ENCODE data around the gene KMT2E.
"Not testable (repeated sequence)": the region's sequence is repeated elsewhere in the genome, so short reads cannot be mapped to it uniquely, and the experiment has no call there.

The KMT2E gene

DNA sequence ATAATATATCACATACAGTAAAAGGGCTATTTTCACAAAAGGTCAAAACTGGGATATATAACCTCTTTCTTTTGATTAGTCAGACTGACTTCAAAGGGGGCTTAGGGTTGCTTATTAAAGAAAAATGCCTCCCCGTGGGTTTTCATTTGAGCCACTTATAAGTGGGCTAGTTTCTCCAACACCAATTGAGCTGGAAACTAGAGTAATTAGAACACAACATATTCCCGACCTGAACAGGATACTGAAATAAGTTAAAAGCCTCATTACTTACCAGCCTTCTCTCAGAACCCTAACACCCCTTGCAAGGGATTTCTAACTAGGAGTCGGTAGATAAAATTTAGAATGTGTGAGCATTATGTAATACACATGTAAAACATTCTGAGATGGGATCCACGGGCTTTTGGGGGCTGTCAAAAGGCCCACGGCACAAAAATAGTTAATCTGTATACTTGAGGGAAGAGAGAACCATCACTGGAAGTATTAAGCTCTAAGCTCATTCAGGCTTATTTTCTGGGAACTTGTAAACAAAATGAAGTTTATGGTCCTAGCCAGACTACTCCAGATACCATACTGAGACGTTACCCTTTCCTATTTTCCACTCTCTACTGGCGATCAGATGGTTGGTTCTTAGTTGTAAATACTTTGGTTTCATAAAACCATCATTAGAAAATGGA is 29.3 kb upstream of the KMT2E start:
- Histone ChIP-seq H3K9me3 (no peaks in the 10 kb centered on the region), H3K36me3 (no peaks in the 10 kb centered on the region), H3K4me1 (ENCODE audit: control insufficient read depth in 1 of 2, insufficient read depth in 1 of 2, low read depth in 1 of 2, low read length in 1 of 2) (peaks cover 35 to 43% of the 10 kb centered on the region in 2 experiments), H3K27me3 (no peaks in the 10 kb centered on the region), H3K4me3 (ENCODE audit: low read depth in 1 of 2, low read length in 1 of 2) (peak overlapping the region; percentile 83 to 85), H3K27ac (peak overlapping the region; percentile 93)
- TF ChIP-seq, protein P1, sequence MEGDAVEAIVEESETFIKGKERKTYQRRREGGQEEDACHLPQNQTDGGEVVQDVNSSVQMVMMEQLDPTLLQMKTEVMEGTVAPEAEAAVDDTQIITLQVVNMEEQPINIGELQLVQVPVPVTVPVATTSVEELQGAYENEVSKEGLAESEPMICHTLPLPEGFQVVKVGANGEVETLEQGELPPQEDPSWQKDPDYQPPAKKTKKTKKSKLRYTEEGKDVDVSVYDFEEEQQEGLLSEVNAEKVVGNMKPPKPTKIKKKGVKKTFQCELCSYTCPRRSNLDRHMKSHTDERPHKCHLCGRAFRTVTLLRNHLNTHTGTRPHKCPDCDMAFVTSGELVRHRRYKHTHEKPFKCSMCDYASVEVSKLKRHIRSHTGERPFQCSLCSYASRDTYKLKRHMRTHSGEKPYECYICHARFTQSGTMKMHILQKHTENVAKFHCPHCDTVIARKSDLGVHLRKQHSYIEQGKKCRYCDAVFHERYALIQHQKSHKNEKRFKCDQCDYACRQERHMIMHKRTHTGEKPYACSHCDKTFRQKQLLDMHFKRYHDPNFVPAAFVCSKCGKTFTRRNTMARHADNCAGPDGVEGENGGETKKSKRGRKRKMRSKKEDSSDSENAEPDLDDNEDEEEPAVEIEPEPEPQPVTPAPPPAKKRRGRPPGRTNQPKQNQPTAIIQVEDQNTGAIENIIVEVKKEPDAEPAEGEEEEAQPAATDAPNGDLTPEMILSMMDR (IDR thresholded peaks at IDR 0.05) = no peak

DNA sequence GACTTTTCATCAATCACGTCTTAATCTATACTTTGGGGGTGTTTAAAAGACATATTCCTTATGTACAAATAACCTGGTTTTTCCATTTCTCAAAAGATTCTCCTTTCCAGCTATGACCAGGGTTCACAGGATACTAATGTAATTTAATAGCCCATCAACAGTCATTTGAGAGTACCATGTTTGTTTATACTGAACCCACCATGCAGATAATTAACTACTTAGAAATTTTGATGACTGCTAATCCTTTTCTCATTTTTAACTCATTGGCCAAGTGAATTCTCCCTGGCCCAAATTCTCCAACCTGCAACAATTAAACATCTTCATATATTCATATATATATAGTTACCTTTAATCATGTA is 28.8 kb upstream of the KMT2E start:
- H3K27ac ChIP-seq = peak overlapping the region; percentile 93
- H3K9me3 ChIP-seq = no peaks in the 10 kb centered on the region
- H3K4me1 ChIP-seq (ENCODE audit: control insufficient read depth in 1 of 2, insufficient read depth in 1 of 2, low read depth in 1 of 2, low read length in 1 of 2) = peaks cover 35 to 43% of the 10 kb centered on the region in 2 experiments
- H3K4me3 ChIP-seq (ENCODE audit: low read depth in 1 of 2, low read length in 1 of 2) = no peak overlapping the region
- TF ChIP-seq, protein P1 (IDR thresholded peaks at IDR 0.05) = no peak
- H3K27me3 ChIP-seq = no peaks in the 10 kb centered on the region
- no peaks in the 10 kb centered on the region for H3K36me3 ChIP-seq

DNA sequence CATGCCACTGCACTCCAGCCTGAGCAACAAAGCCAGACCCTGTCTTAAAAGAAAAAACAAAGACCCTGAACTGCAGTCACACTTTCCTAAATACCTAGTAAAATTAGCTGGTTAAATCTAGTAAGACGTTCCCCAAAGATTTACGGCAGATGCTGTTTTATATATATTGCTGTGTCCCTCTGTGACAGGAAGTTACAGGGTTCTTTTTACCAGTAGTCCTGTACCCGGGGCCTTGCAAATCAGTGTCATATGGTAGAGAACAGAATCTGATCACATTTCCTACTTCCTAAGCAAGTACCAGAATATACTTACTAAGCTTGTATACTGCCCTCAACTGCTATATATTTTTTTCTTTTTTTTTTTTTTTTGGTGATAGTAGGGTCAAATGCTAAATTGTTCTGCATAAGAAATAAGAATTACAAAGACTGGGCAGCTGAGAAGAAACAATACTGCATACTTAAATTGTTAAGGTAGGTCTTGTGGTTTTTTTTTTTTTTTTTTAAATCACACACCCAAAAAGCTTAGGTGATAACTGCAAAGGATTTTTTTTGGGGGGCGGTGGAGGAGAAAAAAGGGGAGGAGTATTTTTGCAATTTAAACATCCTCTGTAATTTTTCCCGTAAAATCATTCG is 27.3 kb upstream of the KMT2E start:
- TF ChIP-seq, protein P1 (IDR thresholded peaks at IDR 0.05) = no peak
- H3K4me1 ChIP-seq (ENCODE audit: control insufficient read depth in 1 of 2, insufficient read depth in 1 of 2, low read depth in 1 of 2, low read length in 1 of 2) = peaks cover 30 to 36% of the 10 kb centered on the region in 2 experiments
- no peaks in the 10 kb centered on the region for H3K27me3 ChIP-seq
- no peaks in the 10 kb centered on the region for H3K9me3 ChIP-seq
- H3K4me3 ChIP-seq (ENCODE audit: low read depth in 1 of 2, low read length in 1 of 2) = no peak overlapping the region
- H3K27ac ChIP-seq = peak overlapping the region; percentile 40
- H3K36me3 ChIP-seq = peaks cover 8% of the 10 kb centered on the region

DNA sequence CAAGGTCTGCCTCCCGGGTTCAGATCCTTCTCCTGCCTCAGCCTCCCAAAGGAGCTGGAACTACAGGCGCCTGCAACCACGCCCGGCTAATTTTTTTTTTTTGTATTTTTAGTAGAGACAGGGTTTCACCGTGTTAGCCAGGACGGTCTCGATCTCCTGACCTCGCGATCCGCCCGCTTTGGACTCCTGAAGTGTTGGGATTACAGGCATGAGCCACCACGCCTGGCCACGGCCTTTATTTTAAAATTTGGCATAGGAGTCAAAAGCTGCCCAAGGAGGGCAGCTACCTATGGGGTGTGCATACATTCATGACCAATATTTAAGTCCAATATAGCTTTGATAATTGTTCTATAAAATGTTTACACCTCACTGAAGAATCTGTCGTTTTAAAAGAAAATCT is 26.6 kb upstream of the KMT2E start:
- not testable (repeated sequence) for H3K36me3 ChIP-seq; H3K9me3 ChIP-seq; H3K27me3 ChIP-seq; H3K4me3 ChIP-seq (ENCODE audit: low read depth in 1 of 2, low read length in 1 of 2); H3K27ac ChIP-seq
- H3K4me1 ChIP-seq (ENCODE audit: control insufficient read depth in 1 of 2, insufficient read depth in 1 of 2, low read depth in 1 of 2, low read length in 1 of 2) = peaks cover 27 to 29% of the 10 kb centered on the region in 2 experiments

DNA sequence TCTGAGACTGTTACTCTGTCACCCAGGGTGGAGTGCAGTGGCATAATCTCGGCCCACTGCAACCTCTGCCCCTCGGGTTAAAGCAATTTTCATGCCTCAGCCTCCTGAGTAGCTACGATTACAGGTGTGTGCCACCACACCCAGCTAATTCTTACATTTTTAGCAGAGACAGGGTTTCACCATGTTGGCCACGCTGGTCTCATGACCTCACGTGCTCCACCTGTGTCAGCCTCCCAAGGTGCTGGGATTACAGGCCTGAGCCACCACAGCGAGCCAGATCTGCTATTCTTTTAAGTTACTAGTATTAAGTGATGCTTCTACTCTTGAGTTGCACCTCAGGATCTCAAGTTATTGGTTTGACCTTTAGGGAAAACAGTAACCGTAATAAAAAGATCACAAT is 23.0 kb upstream of the KMT2E start:
- Histone ChIP-seq H3K36me3 (peaks cover 8% of the 10 kb centered on the region), H3K27me3 (no peaks in the 10 kb centered on the region), H3K27ac (no peak overlapping the region), H3K4me1 (ENCODE audit: control insufficient read depth in 1 of 2, insufficient read depth in 1 of 2, low read depth in 1 of 2, low read length in 1 of 2) (peaks cover 0 to 5% of the 10 kb centered on the region in 2 experiments), H3K4me3 (ENCODE audit: low read depth in 1 of 2, low read length in 1 of 2) (no peak overlapping the region), H3K9me3 (no peaks in the 10 kb centered on the region)
- TF ChIP-seq, protein P1 (IDR thresholded peaks at IDR 0.05) = no peak

DNA sequence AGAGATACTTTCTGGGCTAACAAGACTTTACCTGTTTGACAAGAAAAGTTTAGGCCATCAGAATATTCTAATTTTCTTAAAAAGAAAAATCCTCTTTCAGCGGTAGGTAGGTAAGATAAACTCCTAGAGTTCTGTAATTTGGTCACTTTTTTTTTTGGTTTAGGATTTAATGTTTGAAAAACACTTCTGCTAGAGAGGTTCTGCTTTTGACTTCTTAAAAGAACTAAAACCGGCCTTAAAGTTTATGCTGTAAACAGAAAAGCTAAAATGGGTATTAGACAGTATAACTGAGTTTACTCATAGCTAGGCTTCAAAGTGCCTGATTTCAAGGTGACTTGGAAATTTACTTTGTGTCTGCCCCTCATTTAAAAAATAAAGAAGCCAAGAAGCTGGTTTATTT is 21.7 kb upstream of the KMT2E start:
- no peak overlapping the region for H3K4me3 ChIP-seq (ENCODE audit: low read depth in 1 of 2, low read length in 1 of 2)
- H3K9me3 ChIP-seq = no peaks in the 10 kb centered on the region
- H3K27ac ChIP-seq = peak overlapping the region; percentile 54
- TF ChIP-seq, protein P1 (IDR thresholded peaks at IDR 0.05) = no peak
- peaks cover 0 to 5% of the 10 kb centered on the region in 2 experiments for H3K4me1 ChIP-seq (ENCODE audit: control insufficient read depth in 1 of 2, insufficient read depth in 1 of 2, low read depth in 1 of 2, low read length in 1 of 2)
- peaks cover 8% of the 10 kb centered on the region for H3K36me3 ChIP-seq
- H3K27me3 ChIP-seq = no peaks in the 10 kb centered on the region

Measured in neutrophil (primary cell).